IMR-90 (cell line): ENCODE measurements around the gene DPP6. TPM values are rescaled to one million over a fixed set of nuclear protein-coding genes. Genes with fewer than 3 reads are reported as not detected.

Experiments used
- ATAC-seq: fragments of 200-7000 bp; cut with Tn5 transposase; 2 replicates; pipeline ENCODE4 v1.9.1; 2020; ENCODE audit warnings: low read depth, mild to moderate bottlenecking, moderate library complexity
- BruUV-seq: library from RNA; stranded (reverse); fragments of 400-500 nt; replicated peaks from 2 replicates; lab custom pipeline; 2021; lab: Mats Ljungman, UMichigan
- CTCF ChIA-PET: fragments of 300-600 bp; formaldehyde crosslinking; extraction: SDS; loops from one replicate; lab custom pipeline; 2021; ENCODE audit warnings: antibody characterized with exemption; lab: Yijun Ruan, JAX
- POLR2A ChIA-PET: fragments of 300-600 bp; sonication (Branson Sonifier 250); formaldehyde crosslinking; loops from one replicate; lab custom pipeline; 2022; ENCODE audit warnings: antibody characterized with exemption; ENCODE audit not compliant: unreplicated experiment; lab: Charles Lee
- DNase-seq: peaks from one replicate; pipeline ENCODE4 v3.0.0; 2013
- H2AFZ ChIP-seq: replicated peaks from 2 replicates; pipeline ENCODE3; 2013; ENCODE audit warnings: low read length, mild to moderate bottlenecking; ENCODE audit not compliant: poor library complexity
- H2AK5ac ChIP-seq: 2 replicates; pipeline ENCODE4 v1.6.1; 2013; ENCODE audit warnings: low read depth, low read length, inconsistent platforms
- H2AK9ac ChIP-seq: replicated peaks from 2 replicates; pipeline ENCODE3; 2013; ENCODE audit warnings: mild to moderate bottlenecking, low read depth, low read length, moderate library complexity; ENCODE audit not compliant: poor library complexity
- H2BK120ac ChIP-seq: 2 replicates; pipeline ENCODE4 v1.6.1; 2013; ENCODE audit warnings: low read depth, low read length, inconsistent platforms
- H2BK15ac ChIP-seq: 3 replicates; pipeline ENCODE4 v1.6.1; 2013; ENCODE audit warnings: low read depth, low read length, inconsistent platforms
- H2BK20ac ChIP-seq: 2 replicates; pipeline ENCODE4 v1.6.1; 2013; ENCODE audit warnings: low read depth, mild to moderate bottlenecking, inconsistent platforms, low read length, moderate library complexity
- H2BK5ac ChIP-seq: 2 replicates; pipeline ENCODE4 v1.6.1; 2013; ENCODE audit warnings: mild to moderate bottlenecking, low read depth, low read length, inconsistent platforms; ENCODE audit not compliant: poor library complexity, severe bottlenecking
- H3K14ac ChIP-seq: replicated peaks from 2 replicates; pipeline ENCODE4 v1.6.1; 2013; ENCODE audit warnings: low read depth, low read length, inconsistent platforms
- H3K18ac ChIP-seq: 2 replicates; pipeline ENCODE4 v1.6.1; 2013; ENCODE audit warnings: low read depth, low read length, control low read depth
- H3K23ac ChIP-seq: 2 replicates; pipeline ENCODE4 v1.6.1; 2013; ENCODE audit warnings: low read depth, low read length, inconsistent platforms
- H3K27ac ChIP-seq: 2 replicates; pipeline ENCODE4 v1.5.1; 2013; ENCODE audit warnings: mild to moderate bottlenecking, control low read depth, low read length; ENCODE audit not compliant: insufficient read depth
- H3K27me3 ChIP-seq: 2 replicates; pipeline ENCODE4 v1.6.1; 2013; ENCODE audit warnings: low read length; ENCODE audit not compliant: control insufficient read depth, insufficient read depth
- H3K36me3 ChIP-seq: 2 replicates; pipeline ENCODE4 v1.6.1; 2013; ENCODE audit warnings: low read length, mixed read lengths; ENCODE audit not compliant: control insufficient read depth, insufficient read depth
- H3K4ac ChIP-seq: 2 replicates; pipeline ENCODE4 v1.6.1; 2013; ENCODE audit warnings: low read depth, low read length, inconsistent platforms
- H3K4me1 ChIP-seq: 2 replicates; pipeline ENCODE4 v1.6.1; 2013; ENCODE audit warnings: low read length, mixed read lengths; ENCODE audit not compliant: control insufficient read depth, insufficient read depth
- H3K4me2 ChIP-seq: 2 replicates; pipeline ENCODE4 v1.6.1; 2013; ENCODE audit warnings: low read depth, mild to moderate bottlenecking, control low read depth, low read length, moderate library complexity
- H3K4me3 ChIP-seq: 2 replicates; pipeline ENCODE4 v1.5.1; 2013; ENCODE audit warnings: low read depth, mild to moderate bottlenecking, control low read depth, low read length, moderate library complexity; ENCODE audit not compliant: insufficient read depth
- H3K56ac ChIP-seq: 2 replicates; pipeline ENCODE4 v1.6.1; 2013; ENCODE audit warnings: low read length, inconsistent platforms; ENCODE audit not compliant: insufficient read depth; ENCODE audit errors: extremely low read depth
- H3K79me1 ChIP-seq, 2 experiments: 2 replicates each; pipeline ENCODE4 v1.6.1; 2013; ENCODE audit warnings: low read length in 2 of 2, inconsistent platforms in 1 of 2, low read depth in 1 of 2
- H3K9ac ChIP-seq: 2 replicates; pipeline ENCODE4 v1.6.1; 2013; ENCODE audit warnings: low read depth, low read length, control low read depth
- H3K9me1 ChIP-seq: 2 replicates; pipeline ENCODE4 v1.6.1; 2013; ENCODE audit warnings: low read length, inconsistent platforms; ENCODE audit not compliant: insufficient read depth
- H3K9me3 ChIP-seq: 2 replicates; pipeline ENCODE4 v1.6.1; 2013; ENCODE audit warnings: low read length; ENCODE audit not compliant: control insufficient read depth, insufficient read depth
- H4K20me1 ChIP-seq: 2 replicates; pipeline ENCODE4 v1.6.1; 2013; ENCODE audit warnings: low read length, inconsistent platforms; ENCODE audit not compliant: insufficient read depth
- H4K5ac ChIP-seq: 2 replicates; pipeline ENCODE4 v1.6.1; 2013; ENCODE audit warnings: mild to moderate bottlenecking, low read depth, low read length, control low read depth
- H4K8ac ChIP-seq, 2 experiments: 2 replicates each; pipeline ENCODE4 v1.6.1; 2013; ENCODE audit warnings: low read depth in 2 of 2, low read length in 2 of 2, control low read depth in 1 of 2, inconsistent platforms in 1 of 2
- H4K91ac ChIP-seq: 2 replicates; pipeline ENCODE4 v1.6.1; 2013; ENCODE audit warnings: low read depth, low read length, inconsistent platforms; ENCODE audit not compliant: insufficient read depth
- BHLHE40 ChIP-seq: fragments of 150-350 bp; IDR thresholded peaks from 2 replicates; pipeline ENCODE4 v1.6.1; 2016; ENCODE audit warnings: mild to moderate bottlenecking, low read depth, low read length
- CEBPB ChIP-seq: IDR thresholded peaks from 2 replicates; pipeline ENCODE4 v1.6.1; 2012; ENCODE audit warnings: low read depth, low read length, improper control_type of control experiment
- CHD1 ChIP-seq: IDR thresholded peaks from 2 replicates; pipeline ENCODE4 v1.6.1; 2012; ENCODE audit warnings: low read depth, low read length, improper control_type of control experiment
- CTCF ChIP-seq: conservative IDR thresholded peaks from 2 replicates; pipeline ENCODE4 v1.5.1; 2012; ENCODE audit warnings: mild to moderate bottlenecking, low read depth, low read length, improper control_type of control experiment
- ELK1 ChIP-seq: fragments of 150-350 bp; IDR thresholded peaks from 2 replicates; pipeline ENCODE4 v1.6.1; 2016; ENCODE audit warnings: low read depth, mild to moderate bottlenecking, low read length, moderate library complexity, borderline replicate concordance
- FOS ChIP-seq: fragments of 150-350 bp; IDR thresholded peaks from 2 replicates; pipeline ENCODE4 v1.6.1; 2016; ENCODE audit warnings: low read depth, low read length
- MAFK ChIP-seq: IDR thresholded peaks from 2 replicates; pipeline ENCODE4 v1.6.1; 2012; ENCODE audit warnings: low read depth, low read length, improper control_type of control experiment
- MAZ ChIP-seq: IDR thresholded peaks from 2 replicates; pipeline ENCODE4 v1.6.1; 2012; ENCODE audit warnings: low read depth, mild to moderate bottlenecking, low read length, improper control_type of control experiment, moderate library complexity, borderline replicate concordance
- RAD21 ChIP-seq: IDR thresholded peaks from 2 replicates; pipeline ENCODE4 v1.6.1; 2012; ENCODE audit warnings: low read length, improper control_type of control experiment
- RCOR1 ChIP-seq: IDR thresholded peaks from 2 replicates; pipeline ENCODE4 v1.6.1; 2012; ENCODE audit warnings: mild to moderate bottlenecking, low read length, improper control_type of control experiment; ENCODE audit not compliant: insufficient replicate concordance
- RFX5 ChIP-seq: IDR thresholded peaks from 2 replicates; pipeline ENCODE4 v1.8.0; 2012; ENCODE audit warnings: low read depth, mild to moderate bottlenecking, low read length, moderate library complexity
- USF2 ChIP-seq: fragments of 150-350 bp; IDR thresholded peaks from 2 replicates; pipeline ENCODE4 v1.6.1; 2017; ENCODE audit warnings: mild to moderate bottlenecking, antibody characterized with exemption, low read length, low read depth
- WGBS, 2 experiments: methylation state at CpG; one replicate each; pipeline versions ENCODE4 v1.1.5 to v1.1.7; 2013; ENCODE audit warnings: missing lambda C conversion rate in 2 of 2; ENCODE audit not compliant: insufficient read length in 1 of 2; ENCODE audit errors: extremely low coverage in 2 of 2; 5-methylcytosine and 5-hydroxymethylcytosine counted together
- dilution Hi-C: fragments of 300-500 bp; cut with HindIII; formaldehyde crosslinking; loops from one replicate; pipeline ENCODE4 v1.14.3; 2018; ENCODE audit warnings: low sequenced_read_pairs; ENCODE audit not compliant: unreplicated experiment
- in situ Hi-C: fragments of 300-500 bp; cut with MboI; formaldehyde crosslinking; loops from 3 replicates; pipeline ENCODE4 v1.14.3; 2019; ENCODE audit warnings: low sequenced_read_pairs, inconsistent platforms, mixed read lengths
- intact Hi-C: fragments of 100-400 bp; cut with micrococcal nuclease; formaldehyde crosslinking; loops from 2 replicates; pipeline ENCODE4 v1.10.0; 2022
- polyA plus RNA-seq, 3 experiments: library from polyadenylated mRNA; depleted of rRNA; stranded (reverse); fragments of >200 nt; gene quantifications; 2 replicates each; pipeline ENCODE4 v1.2.3, GENCODE V29; 2012; ENCODE audit warnings: low replicate concordance in 1 of 3
- total RNA-seq: library from RNA; depleted of rRNA; stranded (reverse); fragments of >200 nt; gene quantifications from 2 replicates; pipeline ENCODE4 v1.2.3, GENCODE V29; 2012

Gene DPP6
- total and polyA plus RNA-seq, 2 of the 4 experiments (the other 2 are of a cell fraction): not detected

- Histone ChIP-seq H3K4me3 (no peak overlapping the region), H3K27ac (no peak overlapping the region), H3K4me2 (no peak overlapping the region), H3K4ac (no peak overlapping the region), H2BK15ac (no peak overlapping the region), H4K91ac (no peak overlapping the region), H2AK9ac (no peak overlapping the region), H2BK20ac (no peak overlapping the region), H4K5ac (no peak overlapping the region), H4K20me1 (no peaks in the 10 kb centered on the region), H4K8ac (no peak overlapping the region), H3K23ac (no peak overlapping the region), H3K56ac (no peak overlapping the region), H2BK120ac (no peak overlapping the region), H3K9ac (no peak overlapping the region), H3K14ac (no peak overlapping the region), H2BK5ac (no peak overlapping the region), H3K79me1 (no peaks in the 10 kb centered on the region), H3K9me3 (peaks cover 34% of the 10 kb centered on the region), H2AFZ (no peak overlapping the region), H3K27me3 (no peaks in the 10 kb centered on the region), H2AK5ac (no peak overlapping the region), H3K4me1 (no peaks in the 10 kb centered on the region), H3K9me1 (no peaks in the 10 kb centered on the region), H3K36me3 (no peaks in the 10 kb centered on the region), H3K18ac (no peak overlapping the region)
- in situ Hi-C loops (no loop called here), intact Hi-C loops (no loop called here), dilution Hi-C loops (no loop called here)
- CTCF ChIA-PET: no interaction called here
- DNase-seq: no peak
- TF ChIP-seq CEBPB (no peak), CHD1 (no peak), MAZ (no peak), BHLHE40 (no peak), USF2 (no peak), RAD21 (no peak), CTCF (no peak), ELK1 (no peak), FOS (no peak), MAFK (no peak), RCOR1 (no peak), RFX5 (no peak)
- ATAC-seq: no peak
- WGBS, 2 experiments: no CpG with 5 or more reads among the region's 1 CpG
- POLR2A ChIA-PET: no interaction called here
- no TSS peak for BruUV-seq
These were observed 759.8 kb downstream of the DPP6 start for GRCh38 chr7:154812027-154812426.
